ENCODE results near the gene AJM1.

- TF ChIP-seq PATZ1 (CRISPR knock-in tag; IDR thresholded peaks at IDR 0.05; ENCODE audit: borderline replicate concordance) (no peak), ZNF70 (CRISPR knock-in tag; IDR thresholded peaks at IDR 0.05) (no peak), POU6F1 (CRISPR knock-in tag; IDR thresholded peaks at IDR 0.05; ENCODE audit: borderline replicate concordance, low read depth) (no peak)
Measured at GRCh38 chr9:136838314-136839228, 3.7 kb upstream of the AJM1 start.

Measured in SK-N-SH treated with all-trans-retinoic acid at 6 μM for 48 hours (cell line).